Skin epidermis (tissue), 12 donors: Measurements from ENCODE around the gene PI4KA.
A peak's percentile ranks its signal among the peaks of the same experiment; 100 is the strongest.
"Not testable (repeated sequence)": the region's sequence is repeated elsewhere in the genome, so short reads cannot be mapped to it uniquely, and the experiment has no call there.

Experiments
- H3K27ac ChIP-seq, 21 experiments: fragments of 200-600 bp; sonication (generic) in 11 of 21; one replicate each; pipeline ENCODE4 v1.5.0; 2020; ENCODE audit warnings: mild to moderate bottlenecking in 3 of 21, inconsistent platforms in 2 of 21, moderate library complexity in 2 of 21
- H3K4me3 ChIP-seq, 7 experiments: fragments of 200-600 bp; sonication (generic) in 2 of 7; one replicate each; pipeline ENCODE4 v1.5.0; 2020; ENCODE audit warnings: inconsistent platforms in 2 of 7, mild to moderate bottlenecking in 2 of 7, moderate library complexity in 1 of 7

The PI4KA gene

GRCh38 chr22:20713116-20713515, 145.5 kb downstream of the PI4KA start:
- not testable (repeated sequence) for H3K4me3 ChIP-seq, H3K27ac ChIP-seq

DNA sequence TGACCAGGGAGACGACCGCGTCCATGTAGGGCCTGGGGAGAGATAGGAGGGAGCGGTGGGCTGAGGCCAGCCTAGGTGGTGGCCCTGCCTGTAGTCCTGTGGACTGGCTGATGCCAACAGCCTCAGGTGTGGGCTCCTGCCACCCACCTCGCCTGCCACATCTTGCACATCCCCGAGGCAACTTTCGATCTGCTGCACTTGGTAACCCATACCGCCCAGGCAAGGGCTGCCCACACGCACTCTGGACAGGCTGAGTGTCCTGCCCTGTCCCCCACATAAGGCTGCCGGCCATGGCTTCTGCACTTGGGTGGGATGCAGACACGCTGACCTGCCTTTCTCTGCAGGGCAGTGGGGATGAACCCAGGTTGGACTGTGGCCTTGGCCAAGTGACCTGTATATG, 148.6 kb downstream of the PI4KA start:
- H3K4me3 ChIP-seq, H3K27ac ChIP-seq: not testable (repeated sequence)

DNA sequence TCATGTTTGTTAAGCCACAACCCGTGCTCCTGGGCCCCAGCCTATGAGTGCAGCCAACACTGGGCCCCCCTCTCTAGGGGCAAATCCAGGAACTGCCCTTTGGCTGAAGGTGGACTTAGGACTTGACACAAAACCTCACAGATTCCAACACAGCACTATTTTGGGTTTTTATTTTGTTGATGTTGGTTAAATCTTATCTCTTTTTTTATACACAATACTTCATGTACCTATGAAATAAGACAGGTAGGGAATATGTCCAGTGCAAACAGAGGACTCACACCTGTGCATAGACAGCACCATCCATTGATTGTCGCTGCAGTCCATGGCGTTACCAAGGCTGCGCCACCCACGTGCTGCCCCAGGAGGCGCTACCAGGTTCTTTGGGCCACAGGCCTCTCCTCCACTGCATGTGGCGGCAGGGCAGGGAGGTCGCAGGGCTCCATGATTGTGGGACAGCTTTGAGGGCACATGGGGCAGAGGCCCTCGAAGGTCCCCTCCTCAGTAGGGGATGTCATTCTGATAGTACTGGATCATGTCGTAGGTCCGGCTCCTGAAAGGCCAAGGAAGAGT, 151.0 kb downstream of the PI4KA start:
- not testable (repeated sequence) for H3K27ac ChIP-seq, H3K4me3 ChIP-seq

GRCh38 chr22:20703816-20704609, 154.6 kb downstream of the PI4KA start:
- H3K4me3 ChIP-seq, result peak overlapping the region; percentile 28 to 50 (median 44)
- H3K27ac ChIP-seq, result peak overlapping the region in 1 of 21 experiments; percentile 26

DNA sequence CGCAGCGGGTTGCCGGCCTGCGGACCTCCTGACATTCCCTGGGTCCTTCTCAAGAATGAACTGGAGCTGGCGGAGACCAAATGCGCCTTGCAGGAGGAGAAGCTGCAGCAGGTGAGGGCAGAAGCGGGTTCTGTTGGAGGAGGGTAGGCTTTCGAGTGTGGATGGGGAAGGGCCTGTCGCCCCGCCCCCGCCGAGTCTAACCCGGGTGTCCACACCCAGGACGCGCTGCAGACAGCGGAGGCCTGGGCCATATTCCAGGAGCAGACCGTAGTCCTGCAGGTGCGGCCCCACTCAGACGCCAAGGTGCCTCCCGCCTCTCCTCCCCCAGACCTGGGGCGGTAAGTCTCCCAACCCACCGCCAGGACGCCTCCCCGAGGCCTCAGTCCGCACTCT, 155.2 kb downstream of the PI4KA start:
- H3K4me3 ChIP-seq, result peak overlapping the region; percentile 28 to 50 (median 44)
- peak overlapping the region in 2 of 21 experiments; percentile 53 to 66 for H3K27ac ChIP-seq

DNA sequence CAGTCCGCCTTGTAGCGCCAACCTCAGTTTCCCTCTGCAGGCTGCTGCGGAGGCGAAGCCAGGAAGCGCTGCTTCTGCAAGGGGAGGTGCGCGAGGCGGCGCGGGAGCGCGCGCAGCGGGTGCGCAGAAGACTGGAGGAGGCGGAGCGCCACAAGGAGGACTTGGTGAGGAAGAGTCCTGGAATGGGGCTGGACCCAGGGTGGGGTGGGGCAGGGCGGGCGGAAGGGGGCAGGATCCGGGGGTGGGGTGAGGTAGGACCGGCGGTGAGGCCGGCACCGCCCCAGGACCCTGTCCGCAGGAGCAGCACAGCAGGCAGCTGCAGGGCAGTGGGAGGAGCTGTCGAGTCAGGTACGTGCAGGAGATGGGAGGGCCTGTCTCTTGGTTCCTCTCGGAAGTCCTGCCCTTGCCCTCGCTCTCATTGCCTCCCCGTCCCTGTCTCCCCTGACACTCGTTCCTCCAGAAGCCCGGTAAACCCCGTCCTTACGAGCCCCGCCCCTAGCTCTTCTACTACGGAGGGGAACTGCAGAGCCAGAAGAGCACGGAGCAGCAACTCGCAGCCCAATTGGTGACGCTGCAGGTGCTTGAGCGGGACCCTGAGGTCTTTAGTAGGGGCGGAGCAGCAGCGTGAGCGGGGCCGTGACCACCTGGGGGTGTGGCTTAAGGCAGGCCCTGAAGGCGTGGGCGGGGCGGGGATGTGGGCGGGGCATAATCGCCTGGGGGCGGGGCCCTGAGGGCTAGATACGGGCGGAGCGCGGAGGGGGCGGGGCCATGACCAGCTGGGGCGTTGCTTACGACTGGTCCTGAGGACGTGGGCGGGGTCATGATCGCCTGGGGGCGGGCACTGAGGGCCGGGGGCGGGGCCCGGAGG, 155.8 kb downstream of the PI4KA start:
- H3K27ac ChIP-seq, result peak overlapping the region in 18 of 21 experiments; percentile 25 to 89 (median 72)
- peak overlapping the region; percentile 35 to 50 (median 44) for H3K4me3 ChIP-seq

DNA sequence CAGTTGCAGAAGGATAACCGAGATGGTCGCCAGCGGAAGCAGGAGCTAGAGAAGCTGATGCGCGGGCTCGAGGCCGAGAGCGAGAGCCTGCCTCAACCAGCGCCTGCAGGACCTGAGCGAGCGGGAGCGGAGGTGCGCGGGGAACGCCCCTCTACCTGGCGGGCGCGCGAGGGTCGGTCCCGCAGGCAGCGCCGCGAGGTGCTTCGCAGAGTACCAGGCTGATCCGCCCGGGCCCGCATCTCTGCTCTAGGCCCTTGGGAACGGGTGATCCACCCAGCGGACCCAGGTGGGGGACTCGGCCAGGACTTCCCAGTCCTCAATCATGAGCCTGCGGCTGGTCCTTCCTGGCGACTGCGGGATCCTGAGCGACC, 156.5 kb downstream of the PI4KA start:
- H3K27ac ChIP-seq, result peak overlapping the region in 18 of 21 experiments; percentile 25 to 89 (median 72)
- H3K4me3 ChIP-seq, result peak overlapping the region; percentile 35 to 50 (median 44)

GRCh38 chr22:20701680-20702136, 156.9 kb downstream of the PI4KA start:
- Histone ChIP-seq H3K27ac (peak overlapping the region in 10 of 21 experiments; percentile 31 to 89 (median 74)), H3K4me3 (peak overlapping the region; percentile 35 to 50 (median 44))

GRCh38 chr22:20700347-20700746, 158.3 kb downstream of the PI4KA start:
- H3K27ac ChIP-seq, H3K4me3 ChIP-seq: not testable (repeated sequence)

DNA sequence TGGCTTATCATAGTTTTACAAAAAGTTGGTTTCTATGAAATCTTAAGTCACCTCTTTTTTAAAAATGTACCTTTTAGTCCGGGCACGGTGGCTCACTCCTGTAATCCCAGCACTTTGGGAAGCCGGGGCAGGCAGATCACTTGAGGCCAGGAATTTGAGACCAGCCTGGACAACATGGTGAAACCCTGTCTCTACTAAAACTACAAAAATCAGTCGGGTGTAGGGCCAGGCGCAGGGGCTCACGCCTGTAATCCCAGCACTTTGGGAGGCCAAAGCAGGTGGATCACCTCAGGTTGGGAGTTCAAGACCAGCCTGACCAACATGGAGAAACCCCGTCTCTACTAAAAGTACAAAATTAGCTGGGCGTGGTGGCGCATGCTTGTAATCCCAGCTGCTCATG, 158.8 kb downstream of the PI4KA start:
- not testable (repeated sequence) for H3K27ac ChIP-seq, H3K4me3 ChIP-seq

DNA sequence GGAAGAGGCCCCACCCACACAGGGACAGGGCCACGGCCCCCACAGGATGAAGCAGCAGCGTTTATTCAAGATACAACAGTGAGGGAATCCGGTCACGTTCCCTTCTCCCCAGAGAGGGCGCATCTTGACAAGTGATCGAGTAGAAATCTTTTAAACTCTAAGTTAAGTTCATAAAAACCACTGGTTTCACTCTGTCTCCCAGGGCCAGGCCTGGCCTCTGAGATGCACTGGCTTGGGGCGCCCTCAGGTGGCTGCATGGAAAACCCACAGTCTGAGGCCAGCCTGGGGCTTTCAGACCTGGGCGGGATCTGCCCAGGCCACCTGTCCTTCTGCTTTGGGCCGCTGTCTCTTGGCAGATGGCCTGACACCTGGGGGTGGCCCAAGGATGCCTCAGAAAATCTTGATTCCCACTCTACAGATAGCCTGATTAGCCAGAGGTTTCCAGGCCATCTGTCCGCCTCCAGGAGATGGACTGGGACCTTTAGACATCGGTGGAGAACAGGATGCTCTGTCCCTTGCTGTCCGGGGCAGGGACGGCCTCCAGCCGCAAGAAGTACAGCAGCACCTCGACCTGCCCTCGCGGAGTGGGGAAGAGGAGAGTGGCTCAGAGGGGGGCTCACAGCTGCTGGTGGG, 161.0 kb downstream of the PI4KA start:
- H3K27ac ChIP-seq, result peak overlapping the region in 4 of 21 experiments; percentile 31 to 74 (median 60)
- H3K4me3 ChIP-seq, result not testable (repeated sequence)

DNA sequence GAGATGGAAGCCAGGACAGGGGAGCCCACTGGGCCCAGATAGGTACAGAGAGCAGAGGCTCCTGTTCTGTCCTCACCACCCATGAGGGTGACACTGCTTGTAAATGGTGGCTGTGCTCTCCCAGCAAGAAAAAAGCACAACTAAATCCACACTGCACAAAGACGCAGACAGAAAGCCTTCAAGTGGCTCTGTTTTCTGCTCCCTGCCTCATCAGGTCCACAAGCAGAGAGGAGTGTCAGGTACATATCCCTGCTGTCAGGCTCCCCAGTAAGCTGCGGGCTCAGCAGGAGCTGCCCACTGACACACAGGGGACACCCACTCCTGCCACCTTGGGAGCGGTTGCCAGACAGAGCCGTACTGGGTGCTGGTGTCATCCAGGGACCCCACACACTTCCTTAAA, 162.6 kb downstream of the PI4KA start:
- not testable (repeated sequence) for H3K27ac ChIP-seq, H3K4me3 ChIP-seq

GRCh38 chr22:20695205-20695604, 163.4 kb downstream of the PI4KA start:
- not testable (repeated sequence) for H3K27ac ChIP-seq, H3K4me3 ChIP-seq

DNA sequence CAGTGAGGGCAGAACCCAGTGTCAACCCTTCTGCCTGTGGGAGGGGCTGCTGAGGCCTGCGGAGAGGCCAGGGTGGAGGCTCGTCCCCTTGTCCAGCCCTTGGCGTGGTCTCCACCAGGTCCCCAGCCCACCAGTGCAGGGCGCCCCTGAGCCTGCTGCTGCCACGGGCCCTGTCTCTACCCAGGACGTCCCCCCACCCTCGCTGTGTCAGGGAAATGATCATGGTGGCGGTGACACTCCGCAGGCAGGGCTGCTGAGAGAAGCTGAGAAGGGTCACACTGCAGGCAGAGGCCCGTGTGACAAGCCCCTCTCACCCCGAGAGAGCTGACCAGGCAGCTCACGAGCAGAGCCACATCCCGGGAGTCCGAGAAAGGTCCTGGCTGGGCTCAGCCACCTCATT, 164.4 kb downstream of the PI4KA start:
- H3K27ac ChIP-seq, H3K4me3 ChIP-seq: not testable (repeated sequence)

DNA sequence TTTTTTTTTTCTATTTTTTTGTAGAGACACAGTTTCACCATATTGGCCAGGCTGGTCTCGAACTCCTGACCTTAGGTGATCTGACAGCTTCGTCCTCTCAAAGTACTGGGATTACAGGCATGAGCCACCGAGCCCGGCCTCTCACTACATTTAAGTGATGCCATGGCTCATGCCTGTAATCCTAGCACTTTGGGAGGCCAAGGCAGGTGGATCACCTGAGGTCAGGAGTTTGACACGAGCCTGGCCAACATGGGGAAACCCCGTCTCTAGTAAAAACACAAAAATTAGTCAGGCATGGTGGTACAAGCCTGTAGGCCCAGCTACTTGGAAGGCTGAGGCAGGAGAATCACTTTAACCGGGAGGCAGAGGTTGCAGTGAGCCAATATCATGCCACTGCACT, 165.7 kb downstream of the PI4KA start:
- not testable (repeated sequence) for H3K27ac ChIP-seq, H3K4me3 ChIP-seq

DNA sequence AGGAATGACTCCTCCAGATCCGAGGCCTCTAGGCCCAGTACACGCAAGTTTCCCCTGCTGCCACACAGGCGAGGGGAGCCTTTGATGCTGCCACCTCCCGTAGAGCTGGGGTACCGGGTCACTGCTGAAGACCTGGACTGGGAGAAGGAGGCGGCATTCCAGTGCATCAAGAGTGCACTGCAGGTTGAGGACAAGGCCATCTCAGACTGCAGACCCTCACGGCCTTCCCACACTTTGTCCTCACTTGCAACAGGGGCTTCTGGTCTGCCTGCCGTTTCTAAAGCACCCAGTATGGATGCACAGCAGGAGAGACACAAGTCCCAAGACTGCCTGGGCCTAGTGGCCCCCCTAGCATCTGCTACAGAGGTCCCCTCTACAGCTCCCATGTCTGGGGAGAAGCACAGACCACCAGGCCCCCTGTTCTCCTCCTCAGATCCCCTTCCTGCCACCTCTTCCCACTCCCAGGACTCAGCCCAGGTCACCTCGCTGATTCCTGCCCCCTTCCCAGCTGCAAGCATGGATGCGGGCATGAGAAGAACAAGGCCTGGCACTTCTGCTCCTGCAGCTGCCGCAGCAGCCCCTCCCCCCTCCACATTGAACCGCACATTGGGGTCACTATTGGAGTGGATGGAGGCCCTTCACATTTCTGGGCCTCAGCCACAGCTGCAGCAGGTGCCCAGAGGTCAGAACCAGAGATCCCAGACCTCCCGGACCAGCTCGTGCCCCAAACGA, 167.9 kb downstream of the PI4KA start:
- H3K27ac ChIP-seq, H3K4me3 ChIP-seq: not testable (repeated sequence)

DNA sequence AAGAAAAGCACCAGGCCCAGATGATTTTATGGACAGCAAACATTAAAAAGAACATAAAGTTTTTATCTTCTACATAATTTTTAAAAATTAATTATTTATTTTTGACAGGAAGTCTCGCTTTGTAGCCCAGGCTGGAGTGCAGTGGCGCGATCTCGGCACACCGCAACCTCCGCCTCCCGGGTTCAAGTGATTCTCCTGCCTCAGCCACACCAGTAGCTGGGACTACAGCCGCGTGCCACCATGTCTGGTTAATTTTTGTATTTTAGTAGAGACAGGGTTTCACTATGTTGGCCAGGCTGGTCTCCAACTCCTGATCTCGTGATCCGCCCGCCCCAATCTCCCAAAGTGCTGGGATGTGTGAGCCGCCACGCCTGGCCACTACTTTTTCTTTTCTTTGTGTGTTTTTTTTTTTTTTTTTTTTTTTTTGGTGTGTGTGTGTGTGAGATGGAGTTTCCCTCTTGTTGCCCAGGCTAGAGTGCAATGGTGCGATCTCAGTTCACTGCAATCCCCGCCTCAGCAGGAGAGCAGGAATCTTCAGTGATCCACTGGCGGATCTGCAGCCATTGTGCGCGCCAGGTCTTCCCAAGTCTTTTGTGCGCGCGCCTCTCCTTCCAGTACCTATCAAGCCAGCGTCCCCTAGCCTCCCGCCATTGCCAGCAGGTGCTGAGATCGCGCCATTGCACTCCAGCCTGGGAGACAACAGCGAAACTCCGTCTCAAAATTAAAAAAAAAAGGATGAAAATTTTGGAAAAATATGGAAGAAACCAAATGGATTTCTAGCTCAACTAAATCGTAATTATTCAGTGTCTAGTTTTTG, 171.0 kb downstream of the PI4KA start:
- not testable (repeated sequence) for H3K27ac ChIP-seq, H3K4me3 ChIP-seq

DNA sequence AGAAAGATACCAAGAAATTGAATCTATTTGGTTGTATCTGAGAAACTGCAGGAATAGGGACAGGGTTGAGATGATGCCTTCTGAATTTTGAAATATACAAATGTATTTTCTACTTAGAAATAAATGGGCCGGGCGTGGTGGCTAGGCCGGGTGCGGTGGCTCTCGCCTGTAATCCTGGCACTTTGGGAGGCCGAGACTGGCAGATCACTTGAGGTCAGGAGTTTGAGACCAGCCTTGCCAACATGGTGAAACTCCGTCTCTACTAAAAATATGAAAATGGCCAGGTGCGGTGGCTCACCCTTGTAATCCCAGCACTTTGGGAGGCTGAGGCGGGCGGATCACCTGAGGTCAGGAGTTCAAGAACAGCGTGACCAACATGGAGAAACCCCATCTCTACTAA, 172.8 kb downstream of the PI4KA start:
- H3K4me3 ChIP-seq, H3K27ac ChIP-seq: not testable (repeated sequence)
